Thyroid gland (tissue), 4 donors: ENCODE measurements around the gene HIGD2B. TPM values are rescaled to one million over a fixed set of nuclear protein-coding genes. Genes with fewer than 3 reads are reported as not detected.

ENCODE experiments used
- DNase-seq, 2 donors: peaks; one replicate each; pipeline ENCODE4 v3.0.0-alpha.2; 2019
- H3K27ac ChIP-seq, 3 donors: fragments of 200-600 bp; sonication (generic); 1 replicate in 2 of 3; 2 replicates in 1 of 3; pipeline ENCODE4 v1.5.1; 2016 to 2019; ENCODE audit warnings: mild to moderate bottlenecking in 1 of 3, moderate library complexity in 1 of 3
- H3K27me3 ChIP-seq: fragments of 200-600 bp; sonication (generic); one replicate; pipeline ENCODE4 v1.5.1; 2019
- H3K36me3 ChIP-seq, 2 donors: fragments of 200-600 bp; sonication (generic); one replicate each; pipeline ENCODE4 v1.5.1; 2016 to 2019
- H3K4me1 ChIP-seq, 2 donors: fragments of 200-600 bp; sonication (generic); one replicate each; pipeline ENCODE4 v1.5.1; 2017 to 2019
- H3K4me3 ChIP-seq, 3 donors: fragments of 200-600 bp; sonication (generic); replicated peaks in 1 of 3; 1 replicate in 2 of 3; 2 replicates in 1 of 3; pipeline ENCODE4 v1.5.1; 2016; ENCODE audit warnings: mild to moderate bottlenecking in 1 of 3
- H3K9me3 ChIP-seq: fragments of 200-600 bp; sonication (generic); one replicate; pipeline ENCODE4 v1.5.1; 2017
- POLR2A ChIP-seq, 2 donors: fragments of 450-650 bp; IDR thresholded peaks; one replicate each; pipeline ENCODE4 v1.6.1; 2017; ENCODE audit warnings: antibody characterized with exemption in 2 of 2, mild to moderate bottlenecking in 2 of 2, moderate library complexity in 1 of 2
- WGBS, 2 donors: methylation state at CpG; one replicate each; pipeline ENCODE4 v1.1.5; 2017; 5-methylcytosine and 5-hydroxymethylcytosine counted together
- intact Hi-C: fragments of 100-400 bp; cut with DNase I; formaldehyde crosslinking; loops from one replicate; pipeline ENCODE4 v1.15.1; 2023
- total RNA-seq, 4 donors: library from RNA; depleted of rRNA; stranded (reverse); fragments of >200 nt; gene quantifications; one replicate each; pipeline ENCODE4 v1.2.3, GENCODE V29; 2016
- TF ChIP-seq, protein P1 (sequence below), 6 experiments: fragments of 200-600 bp in 3 of 6; fragments of 450-650 bp in 3 of 6; sonication (generic) in 3 of 6; IDR thresholded peaks; one replicate each; pipeline ENCODE4 v1.5.1; 2016 to 2019; ENCODE audit warnings: antibody characterized with exemption in 6 of 6, mild to moderate bottlenecking in 2 of 6, inconsistent platforms in 1 of 6, moderate library complexity in 1 of 6

HIGD2B gene, protein sequence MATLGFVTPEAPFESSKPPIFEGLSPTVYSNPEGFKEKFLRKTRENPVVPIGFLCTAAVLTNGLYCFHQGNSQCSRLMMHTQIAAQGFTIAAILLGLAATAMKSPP
- under 1 TPM in 1 of 4 donors, not detected in 3; 0.33 TPM for total RNA-seq

DNA sequence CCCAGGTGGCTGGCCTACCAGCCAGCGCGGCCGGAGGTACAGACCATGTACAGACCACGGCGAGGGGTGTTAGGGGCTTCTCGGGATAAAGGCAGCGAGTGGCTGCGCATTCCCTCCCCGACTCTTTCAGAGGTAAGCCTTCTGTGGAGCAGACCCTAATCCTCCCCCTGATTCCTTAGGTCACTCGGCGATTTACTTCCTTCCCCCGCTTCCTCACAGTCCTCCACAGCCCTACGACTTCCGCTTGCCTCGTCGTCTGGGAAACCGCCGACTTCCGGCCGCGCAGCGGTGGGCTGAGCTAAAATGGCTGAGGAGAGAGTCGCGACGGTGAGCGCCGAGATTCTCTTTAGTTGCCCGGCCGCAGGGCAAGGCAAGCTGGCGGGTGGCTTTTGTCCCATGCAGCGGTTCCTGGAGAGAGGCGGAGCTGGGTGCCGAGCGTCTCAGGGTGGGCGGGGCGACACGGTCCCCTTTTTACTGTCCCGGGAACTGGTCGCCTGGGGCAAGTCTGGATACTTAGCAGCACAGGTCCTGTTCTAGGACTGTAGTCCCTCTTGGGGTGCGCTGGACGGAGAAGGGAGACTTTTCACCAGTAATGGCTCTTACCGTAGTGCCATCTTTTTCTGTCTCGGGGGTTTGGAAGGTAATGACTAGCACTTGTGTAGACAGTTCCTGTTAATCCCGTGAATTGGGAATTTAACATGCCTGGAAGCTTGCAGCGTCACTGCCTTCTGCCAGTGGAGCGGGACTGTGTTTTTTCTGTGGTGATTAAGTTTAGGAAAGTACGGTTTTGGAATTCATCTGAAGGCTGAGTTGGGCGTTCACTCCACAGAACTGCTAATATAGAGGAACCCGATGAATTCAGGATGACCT is at the start of gene HIGD2B, which contains the start of gene BBS4:
TSS of gene HIGD2B (minus strand) at position 258 of the 870 bp plus-strand sequence. CDS start 9,808 bp downstream, outside the sequence.
TSS of gene BBS4 (plus strand) at position 283 of the 870 bp plus-strand sequence. CDS start at position 304, 21 bp downstream.
- no peaks in the 10 kb centered on the region for H3K9me3 ChIP-seq
- H3K27me3 ChIP-seq, result no peaks in the 10 kb centered on the region
- peak; percentile 94 to 96 for DNase-seq
- peak; percentile 9 to 95 for TF ChIP-seq POLR2A (IDR thresholded peaks at IDR 0.05)
- TF ChIP-seq, protein P1, sequence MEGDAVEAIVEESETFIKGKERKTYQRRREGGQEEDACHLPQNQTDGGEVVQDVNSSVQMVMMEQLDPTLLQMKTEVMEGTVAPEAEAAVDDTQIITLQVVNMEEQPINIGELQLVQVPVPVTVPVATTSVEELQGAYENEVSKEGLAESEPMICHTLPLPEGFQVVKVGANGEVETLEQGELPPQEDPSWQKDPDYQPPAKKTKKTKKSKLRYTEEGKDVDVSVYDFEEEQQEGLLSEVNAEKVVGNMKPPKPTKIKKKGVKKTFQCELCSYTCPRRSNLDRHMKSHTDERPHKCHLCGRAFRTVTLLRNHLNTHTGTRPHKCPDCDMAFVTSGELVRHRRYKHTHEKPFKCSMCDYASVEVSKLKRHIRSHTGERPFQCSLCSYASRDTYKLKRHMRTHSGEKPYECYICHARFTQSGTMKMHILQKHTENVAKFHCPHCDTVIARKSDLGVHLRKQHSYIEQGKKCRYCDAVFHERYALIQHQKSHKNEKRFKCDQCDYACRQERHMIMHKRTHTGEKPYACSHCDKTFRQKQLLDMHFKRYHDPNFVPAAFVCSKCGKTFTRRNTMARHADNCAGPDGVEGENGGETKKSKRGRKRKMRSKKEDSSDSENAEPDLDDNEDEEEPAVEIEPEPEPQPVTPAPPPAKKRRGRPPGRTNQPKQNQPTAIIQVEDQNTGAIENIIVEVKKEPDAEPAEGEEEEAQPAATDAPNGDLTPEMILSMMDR (IDR thresholded peaks at IDR 0.05), result no peak
- peaks cover 6 to 13% of the 10 kb centered on the region in 2 donors for H3K4me1 ChIP-seq
- H3K36me3 ChIP-seq, result no peaks in the 10 kb centered on the region
- H3K4me3 ChIP-seq, result peak within 1 kb of the TSS; percentile 51 to 66 (median 54)
- intact Hi-C loops, result no loop called here
- H3K27ac ChIP-seq, result peak within 1 kb of the TSS; percentile 88 to 95 (median 93)
- WGBS, 2 donors, result 0 to 1% methylated on average over 34 to 49 of the region's 49 CpGs

DNA sequence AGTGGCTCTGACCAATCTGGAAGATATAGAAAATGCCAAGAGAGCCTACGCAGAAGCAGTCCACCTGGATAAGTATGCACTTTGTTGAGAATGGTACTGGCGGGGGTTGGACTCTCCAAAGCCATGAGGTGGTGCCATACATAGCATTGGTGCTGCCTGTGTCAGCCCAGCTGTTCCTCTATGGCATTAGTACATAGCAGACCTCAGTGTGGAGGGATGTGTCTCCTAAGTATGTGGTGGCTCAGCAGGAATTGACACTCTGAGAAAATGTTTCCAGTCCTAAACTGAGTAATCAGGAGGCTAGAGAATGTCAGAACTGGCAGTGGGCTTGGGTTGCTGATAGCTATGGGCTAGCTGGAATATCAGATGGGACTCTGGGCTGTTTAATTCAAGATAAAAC is 49.1 kb upstream of the HIGD2B start:
- H3K4me3 ChIP-seq, result no peak overlapping the region
- H3K27ac ChIP-seq, result no peak overlapping the region
- WGBS, 2 donors, result 86 to 95% methylated on average over 2 of the region's 2 CpGs
- H3K36me3 ChIP-seq, result peaks cover 18 to 25% of the 10 kb centered on the region in 2 donors
- no peaks in the 10 kb centered on the region for H3K9me3 ChIP-seq
- no peaks in the 10 kb centered on the region for H3K27me3 ChIP-seq
- no peak for DNase-seq
- intact Hi-C loops, result no loop called here
- no peaks in the 10 kb centered on the region for H3K4me1 ChIP-seq
- no peak for TF ChIP-seq POLR2A (IDR thresholded peaks at IDR 0.05)
- TF ChIP-seq, protein P1 (IDR thresholded peaks at IDR 0.05), result no peak

DNA sequence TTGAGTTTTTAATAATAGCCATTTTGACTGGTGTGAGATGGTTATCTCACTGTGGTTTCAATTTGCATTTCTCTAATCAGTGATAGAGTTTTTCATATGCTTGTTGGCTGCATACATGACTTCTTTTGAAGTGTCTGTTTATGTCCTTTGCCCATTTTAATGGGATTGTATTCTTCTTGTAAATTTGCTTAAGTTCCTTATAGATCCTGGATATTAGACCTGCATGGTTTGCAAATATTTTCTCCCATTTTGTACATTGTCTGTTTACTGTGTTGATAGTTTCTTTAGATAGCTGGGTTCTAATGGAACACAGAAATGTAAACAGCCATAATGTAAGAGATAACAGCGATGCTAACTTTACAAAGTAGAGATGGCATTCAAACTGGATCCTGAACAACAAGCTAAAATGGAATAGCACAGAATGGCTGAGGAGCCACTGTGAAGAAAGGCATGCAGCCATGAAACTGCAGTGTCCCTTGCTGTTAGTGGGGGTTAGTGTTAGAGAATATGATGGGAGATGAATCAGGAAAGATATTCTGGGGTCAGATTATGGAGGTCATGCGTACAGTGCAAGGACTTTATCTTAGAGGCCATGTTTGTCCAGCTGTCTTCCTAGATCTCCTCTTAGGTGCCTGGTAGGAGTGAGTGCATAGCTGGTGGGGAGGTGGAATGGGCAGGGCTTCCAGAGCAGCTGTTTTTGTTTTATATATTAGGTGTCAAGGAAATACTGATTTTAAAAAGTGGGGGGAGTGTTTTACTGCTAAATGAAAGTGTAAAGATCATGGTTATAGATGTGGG is 48.2 kb upstream of the HIGD2B start:
- no peak overlapping the region for H3K27ac ChIP-seq
- WGBS, 2 donors, result 94% methylated on average over 2 of the region's 2 CpGs
- TF ChIP-seq, protein P1 (IDR thresholded peaks at IDR 0.05), result no peak
- no peak for TF ChIP-seq POLR2A (IDR thresholded peaks at IDR 0.05)
- H3K4me3 ChIP-seq, result no peak overlapping the region
- H3K4me1 ChIP-seq, result no peaks in the 10 kb centered on the region
- intact Hi-C loops, result no loop called here
- H3K27me3 ChIP-seq, result no peaks in the 10 kb centered on the region
- no peak for DNase-seq
- H3K36me3 ChIP-seq, result peaks cover 12 to 20% of the 10 kb centered on the region in 2 donors
- no peaks in the 10 kb centered on the region for H3K9me3 ChIP-seq

DNA sequence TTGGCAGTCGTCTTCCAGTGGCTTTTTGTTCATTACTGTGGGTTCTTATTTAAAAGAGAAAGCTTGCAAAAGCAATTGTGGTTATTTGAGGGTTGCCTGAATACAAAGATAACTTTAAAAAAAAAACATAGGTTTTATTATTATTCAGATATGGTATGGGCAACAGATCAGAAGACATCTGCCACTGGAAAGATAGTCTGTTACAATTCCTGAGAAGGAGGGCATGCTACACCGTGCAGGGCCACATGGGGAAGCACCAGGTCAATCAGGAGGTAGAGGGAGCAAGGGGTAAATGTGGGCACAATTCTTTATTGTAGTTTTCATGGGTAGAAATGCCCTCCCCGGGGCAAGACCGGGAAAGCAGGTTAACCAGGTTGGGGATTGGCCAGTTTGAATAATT is 46.5 kb upstream of the HIGD2B start:
- Histone ChIP-seq H3K4me3 (no peak overlapping the region), H3K9me3 (no peaks in the 10 kb centered on the region), H3K27ac (no peak overlapping the region), H3K27me3 (no peaks in the 10 kb centered on the region), H3K4me1 (no peaks in the 10 kb centered on the region), H3K36me3 (peaks cover 12 to 14% of the 10 kb centered on the region in 2 donors)
- DNase-seq, result no peak
- intact Hi-C loops, result no loop called here
- TF ChIP-seq POLR2A (IDR thresholded peaks at IDR 0.05), result no peak
- TF ChIP-seq, protein P1 (IDR thresholded peaks at IDR 0.05), result no peak
- WGBS, 2 donors, result 86 to 93% methylated on average over 4 of the region's 4 CpGs
